Urothelium cell line (cell line): ENCODE measurements around the gene EMC10.

Experiments
- DNase-seq: peaks from one replicate; pipeline ENCODE4 v3.0.0; 2011; ENCODE audit warnings: low spot score, mixed read lengths
- FAIRE-seq: peaks from 2 replicates; lab custom pipeline; 2011; peaks lifted over from hg19 to GRCh38; lab: Jason Lieb, UNC

Gene EMC10

DNA sequence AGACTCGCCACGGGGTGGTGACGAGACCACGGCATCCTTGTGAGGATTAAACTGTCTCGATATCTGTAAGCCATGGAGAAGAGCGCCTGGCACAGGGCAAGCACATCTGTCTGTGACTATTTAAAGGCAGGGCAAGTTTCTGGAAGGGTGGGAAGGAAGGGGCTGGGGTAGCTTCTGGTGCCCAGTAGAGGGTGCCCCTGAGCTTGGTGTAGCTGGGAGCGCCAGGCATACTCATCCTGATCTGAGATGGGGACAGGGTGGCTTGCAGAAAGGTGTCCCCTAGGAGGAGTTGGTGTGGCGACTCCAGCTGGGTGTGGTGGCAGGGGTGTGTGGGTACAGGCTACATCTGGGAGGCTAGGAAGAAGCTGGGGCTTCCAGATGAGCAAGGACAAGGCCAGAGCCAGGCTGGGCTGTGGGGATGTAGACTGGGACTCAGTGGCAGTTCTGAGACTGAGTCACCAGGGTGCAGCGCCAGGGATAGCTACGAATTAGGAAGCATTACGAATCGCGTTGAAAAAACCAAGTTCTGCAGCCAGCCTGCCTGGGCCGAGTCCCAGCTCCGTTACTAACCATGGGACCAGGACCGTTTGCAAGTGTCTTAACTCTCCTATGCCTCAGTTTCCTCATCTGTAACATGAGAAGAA is 60.5 kb downstream of the EMC10 start:
- DNase-seq = no peak
- no peak for FAIRE-seq

DNA sequence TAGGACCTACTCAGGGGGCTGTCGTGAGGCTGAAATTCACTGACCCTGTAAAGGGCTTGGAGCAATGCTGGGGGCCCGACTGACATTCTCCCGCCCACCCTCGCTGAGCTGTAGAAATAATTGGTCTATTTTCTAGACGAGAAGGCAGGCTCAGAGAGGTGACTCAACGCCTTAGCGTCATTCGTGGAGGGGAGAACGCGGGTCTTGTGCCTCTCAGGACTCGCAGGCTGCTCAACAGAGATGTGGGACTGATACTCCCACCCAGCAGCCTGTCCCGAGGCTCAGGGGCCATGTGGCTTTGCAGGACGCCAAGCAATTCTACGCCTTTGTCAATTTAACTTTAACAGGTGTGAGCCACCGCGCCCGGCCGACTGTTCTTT is 61.0 kb downstream of the EMC10 start:
- FAIRE-seq (no peak), DNase-seq (no peak)

DNA sequence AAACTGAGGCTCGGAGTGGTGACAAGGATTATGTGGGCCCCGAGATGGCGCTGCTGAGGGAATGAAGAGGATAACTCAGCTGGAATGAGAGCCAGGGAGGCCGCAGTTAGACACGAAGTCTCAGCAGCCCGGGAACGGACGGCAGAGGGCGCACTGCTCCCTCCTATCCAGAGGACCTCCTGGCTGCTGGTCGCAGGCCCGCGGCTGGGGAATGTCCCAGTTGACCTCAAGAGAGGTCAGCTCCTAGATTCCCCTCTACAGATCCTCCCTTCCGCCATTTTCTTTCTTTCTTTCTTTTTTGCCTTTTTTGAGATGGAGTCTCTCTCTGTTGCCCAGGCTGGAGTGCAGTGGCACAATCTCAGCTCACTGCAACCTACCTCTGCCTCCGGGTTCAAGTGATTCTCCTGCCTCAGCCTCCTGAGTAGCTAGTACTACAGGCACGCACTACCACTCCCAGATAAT is 61.5 kb downstream of the EMC10 start:
- DNase-seq (peak; percentile 90), FAIRE-seq (no peak)
